Neural progenitor cell (in vitro differentiated cells): ENCODE data around the gene SHROOM2.

ENCODE experiments used
- EZH2 ChIP-seq: fragments of 200-600 bp; sonication (generic); IDR thresholded peaks from 2 replicates; pipeline ENCODE4 v1.6.1; 2017; ENCODE audit warnings: antibody characterized with exemption, mild to moderate bottlenecking, moderate library complexity
- TF ChIP-seq, protein P1 (sequence below): fragments of 200-600 bp; sonication (generic); IDR thresholded peaks from 2 replicates; pipeline ENCODE4 v1.5.1; 2017; ENCODE audit warnings: antibody characterized with exemption, mild to moderate bottlenecking

- TF ChIP-seq EZH2: no peak
- TF ChIP-seq, protein P1, sequence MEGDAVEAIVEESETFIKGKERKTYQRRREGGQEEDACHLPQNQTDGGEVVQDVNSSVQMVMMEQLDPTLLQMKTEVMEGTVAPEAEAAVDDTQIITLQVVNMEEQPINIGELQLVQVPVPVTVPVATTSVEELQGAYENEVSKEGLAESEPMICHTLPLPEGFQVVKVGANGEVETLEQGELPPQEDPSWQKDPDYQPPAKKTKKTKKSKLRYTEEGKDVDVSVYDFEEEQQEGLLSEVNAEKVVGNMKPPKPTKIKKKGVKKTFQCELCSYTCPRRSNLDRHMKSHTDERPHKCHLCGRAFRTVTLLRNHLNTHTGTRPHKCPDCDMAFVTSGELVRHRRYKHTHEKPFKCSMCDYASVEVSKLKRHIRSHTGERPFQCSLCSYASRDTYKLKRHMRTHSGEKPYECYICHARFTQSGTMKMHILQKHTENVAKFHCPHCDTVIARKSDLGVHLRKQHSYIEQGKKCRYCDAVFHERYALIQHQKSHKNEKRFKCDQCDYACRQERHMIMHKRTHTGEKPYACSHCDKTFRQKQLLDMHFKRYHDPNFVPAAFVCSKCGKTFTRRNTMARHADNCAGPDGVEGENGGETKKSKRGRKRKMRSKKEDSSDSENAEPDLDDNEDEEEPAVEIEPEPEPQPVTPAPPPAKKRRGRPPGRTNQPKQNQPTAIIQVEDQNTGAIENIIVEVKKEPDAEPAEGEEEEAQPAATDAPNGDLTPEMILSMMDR: no peak
These were observed 125.3 kb downstream of the SHROOM2 start for GRCh38 chrX:9911487-9911886.
